ENCODE data around the gene ASIC1. TPM values are rescaled to one million over a fixed set of nuclear protein-coding genes. Genes with fewer than 3 reads are reported as not detected.

The ASIC1 gene
- total RNA-seq, 1 donor from 2014 or later, result 8.1 TPM

- no peak for FAIRE-seq
- H3K36me3 Mint-ChIP-seq (ENCODE audit: low read depth, unreplicated experiment), result peaks cover 6% of the 10 kb centered on the region
- Histone ChIP-seq H3K79me2 (ENCODE audit: insufficient read depth, low read length) (peaks cover 27% of the 10 kb centered on the region), H3K4me1 (ENCODE audit: insufficient read depth, low read length) (peaks cover 38% of the 10 kb centered on the region), H3K9me3 (ENCODE audit: insufficient read depth, low read depth, low read length) (no peaks in the 10 kb centered on the region), H3K4me2 (ENCODE audit: low read length) (peak within 1 kb of the TSS; percentile 97), H3K27ac (ENCODE audit: low read depth, low read length) (peak within 1 kb of the TSS; percentile 74), H3K27me3 (ENCODE audit: insufficient read depth, low read length) (no peaks in the 10 kb centered on the region), H2AFZ (ENCODE audit: low read depth, low read length) (peak within 1 kb of the TSS; percentile 92), H3K9ac (ENCODE audit: low read length) (peak within 1 kb of the TSS; percentile 89), H4K20me1 (ENCODE audit: insufficient read depth, low read length) (peaks cover 32% of the 10 kb centered on the region), H3K4me3 (ENCODE audit: insufficient read depth, low read depth, low read length) (peak within 1 kb of the TSS; percentile 94), H3K36me3 (ENCODE audit: insufficient read depth, low read length) (peaks cover 32% of the 10 kb centered on the region)
- TF ChIP-seq EZH2 (IDR thresholded peaks at IDR 0.05; ENCODE audit: insufficient read depth, low read length) (no peak), CTCF (IDR thresholded peaks at IDR 0.05; ENCODE audit: insufficient read depth, low read depth, low read length) (peak; percentile 55)
- peaks cover 4% of the 10 kb centered on the region for H3K27me3 Mint-ChIP-seq (ENCODE audit: low read depth, unreplicated experiment)
- H3K4me1 Mint-ChIP-seq (ENCODE audit: low read depth, unreplicated experiment), result peaks cover 29% of the 10 kb centered on the region
- H3K9me3 Mint-ChIP-seq (ENCODE audit: unreplicated experiment), result no peaks in the 10 kb centered on the region
- H3K27ac Mint-ChIP-seq (ENCODE audit: unreplicated experiment), result peak within 1 kb of the TSS; percentile 88
- peak; percentile 80 for DNase-seq (ENCODE audit: low read depth)
- H3K4me3 Mint-ChIP-seq (ENCODE audit: unreplicated experiment), result peak within 1 kb of the TSS; percentile 91
These were observed 27.6 kb downstream of the ASIC1 start, which contains the start of gene SMARCD1 for GRCh38 chr12:50084775-50085614. Gene SMARCD1 (plus strand): TSS chr12:50085342. CDS start chr12:50085370, 28 bp downstream.

- H3K27ac Mint-ChIP-seq (ENCODE audit: unreplicated experiment), result peak overlapping the region; percentile 66
These were observed 28.2 kb downstream of the ASIC1 start for GRCh38 chr12:50085615-50086072.

More at GRCh38 chr12:50085615-50086072, 28.2 kb downstream of the ASIC1 start:
- Histone ChIP-seq H3K27me3 (ENCODE audit: insufficient read depth, low read length) (no peaks in the 10 kb centered on the region), H3K79me2 (ENCODE audit: insufficient read depth, low read length) (peaks cover 27% of the 10 kb centered on the region), H3K9me3 (ENCODE audit: insufficient read depth, low read depth, low read length) (no peaks in the 10 kb centered on the region), H3K36me3 (ENCODE audit: insufficient read depth, low read length) (peaks cover 37% of the 10 kb centered on the region), H3K4me2 (ENCODE audit: low read length) (peak overlapping the region; percentile 97), H2AFZ (ENCODE audit: low read depth, low read length) (peak overlapping the region; percentile 51), H3K4me3 (ENCODE audit: insufficient read depth, low read depth, low read length) (peak overlapping the region; percentile 94), H4K20me1 (ENCODE audit: insufficient read depth, low read length) (peaks cover 32% of the 10 kb centered on the region), H3K4me1 (ENCODE audit: insufficient read depth, low read length) (peaks cover 38% of the 10 kb centered on the region), H3K27ac (ENCODE audit: low read depth, low read length) (peak overlapping the region; percentile 12), H3K9ac (ENCODE audit: low read length) (peak overlapping the region; percentile 89)
- FAIRE-seq, result no peak
- Mint-ChIP-seq H3K36me3 (ENCODE audit: low read depth, unreplicated experiment) (peaks cover 8% of the 10 kb centered on the region), H3K4me3 (ENCODE audit: unreplicated experiment) (peak overlapping the region; percentile 91), H3K4me1 (ENCODE audit: low read depth, unreplicated experiment) (peaks cover 29% of the 10 kb centered on the region), H3K9me3 (ENCODE audit: unreplicated experiment) (no peaks in the 10 kb centered on the region), H3K27me3 (ENCODE audit: low read depth, unreplicated experiment) (peaks cover 4% of the 10 kb centered on the region)
- no peak for TF ChIP-seq CTCF (IDR thresholded peaks at IDR 0.05; ENCODE audit: insufficient read depth, low read depth, low read length)
- no peak for DNase-seq (ENCODE audit: low read depth)
